HG03139 (cell line): Measurements from ENCODE around the gene OTX1.

Experiments used
- ATAC-seq: cut with Tn5 transposase; IDR thresholded peaks from one replicate; pipeline ENCODE4 v1.9.1; 2021; ENCODE audit not compliant: unreplicated experiment

Gene OTX1

DNA sequence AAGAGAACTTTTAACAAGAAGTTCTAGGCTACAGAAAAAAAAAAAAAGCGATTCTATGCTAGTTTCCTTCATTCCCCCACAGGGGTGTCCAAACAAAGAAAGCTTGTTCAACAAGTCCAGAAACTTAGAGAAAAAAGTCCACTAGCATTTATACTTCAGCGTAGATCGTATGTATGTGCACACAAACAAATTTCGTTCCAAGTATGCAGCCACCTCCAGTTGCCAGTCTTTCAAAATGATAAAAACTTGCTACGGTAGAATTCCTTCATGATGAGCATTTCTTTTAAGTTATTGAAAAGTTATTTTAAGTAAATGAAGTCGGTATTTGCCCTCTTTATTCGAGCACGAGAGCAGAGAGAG lies 3.7 kb upstream of the OTX1 start:
- ATAC-seq: no peak

DNA sequence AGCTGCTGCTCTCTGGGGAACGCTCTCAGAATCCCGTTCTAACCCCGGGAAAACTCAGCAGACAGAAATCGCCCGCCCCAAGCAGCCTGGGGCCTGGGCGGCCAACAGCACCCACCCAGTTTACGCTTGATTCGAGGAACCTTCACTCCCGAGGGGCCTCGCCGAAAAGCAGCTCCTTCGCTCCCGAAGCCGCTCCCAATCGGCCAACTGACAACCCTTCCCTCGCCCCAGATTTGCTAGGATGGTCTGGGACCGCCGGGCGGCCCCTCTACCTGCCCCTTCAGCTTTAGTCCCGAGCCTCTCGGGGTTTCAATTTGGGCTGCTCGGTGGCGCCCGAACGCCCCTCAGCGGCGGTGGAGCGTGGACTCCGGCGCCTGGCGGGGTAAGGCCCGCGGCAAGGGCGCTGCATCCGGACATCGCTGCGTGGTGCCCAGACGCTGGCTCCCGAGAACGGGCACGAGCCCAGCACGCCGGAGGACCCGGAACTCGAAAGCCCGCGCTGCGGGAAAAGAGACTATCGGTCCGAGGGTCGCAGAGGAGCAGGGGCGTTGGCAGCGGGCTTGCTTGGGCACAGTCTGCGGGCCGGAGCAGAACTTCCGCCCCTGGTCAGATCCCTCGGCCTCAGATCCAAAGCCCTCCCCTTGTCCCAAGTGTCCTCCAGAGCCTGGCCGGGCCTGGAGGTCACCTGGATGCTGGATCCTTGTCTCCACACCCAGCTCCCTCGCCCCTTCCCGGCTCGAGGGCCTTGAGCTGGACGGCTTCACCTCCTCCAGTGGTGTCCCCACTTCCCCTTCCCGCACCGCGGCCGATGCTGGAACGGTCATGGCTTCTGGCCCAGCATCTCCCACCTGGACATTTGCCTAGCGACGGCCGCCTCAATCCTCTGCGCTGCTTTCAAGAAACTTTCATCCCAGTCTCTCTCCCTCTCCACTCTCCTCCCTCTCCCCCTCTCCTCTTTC lies 3.0 kb upstream of the OTX1 start:
- ATAC-seq: no peak

DNA sequence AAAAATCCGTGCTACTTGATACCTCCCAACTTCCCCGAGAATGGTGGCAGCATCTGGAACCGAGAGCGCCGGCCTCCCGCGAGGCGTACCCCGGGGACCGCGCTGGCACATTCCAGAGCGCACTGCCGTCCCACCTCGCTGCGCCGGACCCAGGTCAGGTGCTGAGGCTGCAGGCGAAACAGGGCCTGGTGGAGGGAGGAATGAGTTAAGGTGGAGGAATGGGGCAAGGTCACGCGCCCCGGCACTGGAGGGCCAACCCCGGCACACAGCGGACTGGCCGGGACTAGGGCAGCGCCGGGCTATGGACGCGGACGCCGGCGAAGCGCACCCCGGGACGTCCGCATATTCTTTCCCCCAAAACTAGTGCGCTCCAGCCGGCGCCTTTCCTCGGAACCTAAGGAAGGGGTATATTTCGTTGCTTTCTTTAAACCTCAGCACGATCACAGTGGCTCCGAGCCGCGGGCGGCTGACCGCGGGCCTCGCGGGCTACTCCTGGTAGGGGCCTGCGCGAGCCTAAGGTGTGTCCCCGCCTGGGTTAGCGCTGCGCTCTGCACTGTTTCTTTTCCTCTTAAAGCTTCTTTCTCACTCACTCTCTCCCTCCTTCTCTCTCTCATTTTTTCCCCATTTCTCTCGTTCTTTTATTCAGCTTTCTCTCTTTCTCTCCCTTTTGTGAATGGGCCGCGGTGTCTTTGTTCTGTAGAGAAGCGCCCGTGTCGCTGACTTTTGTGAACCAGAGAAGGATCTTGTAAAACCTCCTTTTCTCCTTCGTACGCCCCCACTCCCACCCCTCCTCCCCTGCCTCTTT lies 2.1 kb upstream of the OTX1 start:
- no peak for ATAC-seq

DNA sequence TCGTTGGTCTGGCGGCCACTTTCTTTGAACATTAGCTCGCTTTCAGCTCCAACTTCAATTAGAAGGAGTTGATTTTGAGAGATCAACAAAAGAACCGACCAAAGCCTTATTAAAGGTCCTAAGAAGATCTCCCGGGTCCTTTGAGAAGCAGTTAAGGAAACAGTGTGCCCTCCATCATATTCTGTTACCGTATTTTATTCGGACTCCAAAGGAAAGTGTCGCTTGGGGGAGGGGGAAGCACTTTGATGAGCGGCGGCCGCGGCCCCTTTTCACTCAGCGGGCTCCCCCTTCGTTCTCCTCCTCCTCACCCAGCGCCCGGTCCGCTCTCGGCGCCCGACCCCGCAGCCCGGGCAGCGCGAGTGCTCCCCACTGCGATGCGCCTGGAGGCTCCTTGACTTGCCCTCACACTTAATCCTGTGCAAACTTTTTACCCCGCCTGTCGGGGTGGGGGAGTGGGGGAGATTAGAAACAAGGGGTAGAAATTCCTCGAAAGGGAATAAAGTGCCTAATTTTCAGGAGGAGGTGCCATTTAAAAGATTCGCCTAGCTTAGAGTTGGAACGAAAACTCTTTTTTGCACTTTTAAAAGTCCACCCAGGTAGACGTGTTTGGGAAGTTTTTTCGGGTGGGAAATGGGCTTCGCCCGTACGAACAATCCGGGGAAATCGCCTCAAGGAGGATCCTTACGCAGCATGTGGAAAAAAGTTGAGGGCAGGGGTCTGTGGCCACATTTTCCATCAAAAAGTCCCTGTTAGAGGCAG lies 1.2 kb upstream of the OTX1 start:
- no peak for ATAC-seq

DNA sequence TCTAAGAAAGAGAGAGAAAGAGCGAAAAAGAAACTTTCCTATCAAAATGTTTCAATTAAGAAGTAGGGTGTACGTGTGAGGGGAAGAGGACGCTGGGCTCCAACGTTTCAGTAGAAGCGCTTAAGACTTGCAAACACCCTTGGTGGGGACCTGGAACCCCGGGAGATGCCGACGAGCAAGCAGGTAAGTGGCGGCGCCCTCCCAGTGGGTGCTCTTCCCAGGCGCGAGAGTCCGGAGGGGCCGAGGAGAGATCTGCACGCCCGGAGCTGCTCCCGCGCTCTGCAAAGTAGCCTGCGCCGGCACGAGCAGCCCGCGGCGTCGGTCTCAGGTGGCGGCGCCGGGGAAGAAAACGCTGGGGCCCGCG lies 678 bp upstream of the OTX1 start:
- no peak for ATAC-seq

DNA sequence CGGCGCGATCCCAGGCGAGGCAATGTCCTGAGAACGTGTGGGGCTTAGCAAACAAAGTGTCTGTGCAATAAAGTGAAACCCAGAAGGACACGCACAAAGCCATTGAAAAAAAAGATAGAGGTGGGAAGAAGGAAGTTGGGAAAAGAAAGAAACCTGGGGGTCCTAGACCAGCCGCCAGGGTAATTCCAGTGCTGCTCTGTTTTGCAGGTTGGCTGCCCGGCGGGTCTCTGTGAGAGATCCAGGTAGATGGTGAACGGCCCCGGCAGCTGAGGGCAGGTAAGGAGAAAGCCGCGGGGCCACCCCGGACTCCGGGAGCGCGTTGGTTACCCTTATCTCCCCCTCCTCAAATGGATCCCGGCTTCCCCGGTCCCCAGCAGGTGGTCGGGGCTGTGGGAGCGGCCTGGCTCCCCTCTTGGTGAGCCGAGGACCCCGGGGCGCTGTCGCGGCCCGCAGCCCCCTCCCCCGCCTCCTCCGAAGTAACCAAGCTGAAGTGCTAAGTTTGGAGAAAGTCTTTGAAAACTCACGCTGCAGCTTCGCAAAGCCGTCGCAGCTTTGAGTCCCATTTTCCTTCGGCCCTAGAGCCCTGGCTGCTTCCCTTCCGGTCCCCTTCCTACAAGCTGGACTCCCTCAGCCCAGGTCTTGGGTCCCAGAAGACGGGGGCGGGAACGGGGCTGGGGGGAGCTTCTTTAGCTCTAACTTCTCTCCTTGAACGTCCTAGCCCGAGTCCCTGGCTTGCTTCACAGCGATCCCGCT lies 588 bp downstream of the OTX1 start:
- ATAC-seq: no peak

DNA sequence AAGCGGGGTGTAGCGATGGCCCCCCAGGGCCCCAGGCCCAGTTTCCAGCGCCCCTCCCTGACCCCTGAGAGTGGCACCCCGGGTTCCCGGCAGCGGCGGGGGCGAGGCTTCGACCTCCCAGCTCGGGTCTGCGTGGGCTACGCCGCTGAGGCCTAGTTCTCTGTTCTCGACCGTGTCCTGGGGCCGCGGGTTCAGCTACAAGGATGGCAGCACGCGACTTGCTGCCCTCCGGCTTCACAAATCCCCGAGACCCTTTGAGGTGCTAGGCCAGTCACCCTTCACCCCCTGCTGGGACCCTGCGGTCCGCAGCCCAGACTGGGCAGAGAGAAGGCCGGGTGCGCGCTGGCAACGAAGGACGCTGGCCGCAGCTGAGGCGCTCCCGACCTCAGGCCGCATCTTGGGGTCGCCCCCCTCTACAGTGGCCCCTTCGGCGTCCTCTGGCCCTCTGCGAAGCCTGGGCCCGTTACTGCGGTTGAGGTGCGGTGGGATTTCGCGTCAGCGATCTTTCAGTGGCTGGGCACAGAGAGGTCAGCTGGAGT lies 1.2 kb downstream of the OTX1 start:
- no peak for ATAC-seq

DNA sequence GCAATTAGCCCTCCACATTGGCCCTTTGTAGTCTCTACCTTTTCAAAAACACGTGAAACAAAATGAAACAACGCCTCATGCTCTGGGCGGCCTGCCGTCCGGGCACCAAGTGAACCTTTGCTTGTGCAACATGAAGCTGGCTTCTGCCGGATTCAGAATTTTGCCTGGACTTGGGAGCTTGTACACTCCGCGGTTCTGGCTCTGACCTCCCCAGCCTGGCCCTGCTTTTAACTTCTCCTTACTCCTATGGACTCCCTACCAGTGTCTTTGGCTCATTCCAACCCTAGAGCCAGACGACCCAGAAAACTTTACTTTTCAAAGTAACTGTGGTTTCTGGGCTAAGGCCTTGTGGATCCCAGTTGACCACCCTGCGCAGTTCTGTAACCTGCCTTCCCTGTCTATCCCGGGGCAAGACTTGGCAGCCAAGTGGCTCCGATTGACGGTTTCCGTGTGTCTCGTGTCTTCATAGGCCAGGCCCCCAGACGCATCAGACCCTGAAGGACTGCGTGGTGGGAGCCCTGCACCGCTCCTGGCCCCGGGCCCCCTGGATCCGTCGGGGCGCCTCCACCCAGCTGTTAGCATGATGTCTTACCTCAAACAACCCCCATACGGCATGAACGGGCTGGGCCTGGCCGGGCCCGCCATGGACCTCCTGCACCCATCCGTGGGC lies 1.9 kb downstream of the OTX1 start:
- no peak for ATAC-seq

DNA sequence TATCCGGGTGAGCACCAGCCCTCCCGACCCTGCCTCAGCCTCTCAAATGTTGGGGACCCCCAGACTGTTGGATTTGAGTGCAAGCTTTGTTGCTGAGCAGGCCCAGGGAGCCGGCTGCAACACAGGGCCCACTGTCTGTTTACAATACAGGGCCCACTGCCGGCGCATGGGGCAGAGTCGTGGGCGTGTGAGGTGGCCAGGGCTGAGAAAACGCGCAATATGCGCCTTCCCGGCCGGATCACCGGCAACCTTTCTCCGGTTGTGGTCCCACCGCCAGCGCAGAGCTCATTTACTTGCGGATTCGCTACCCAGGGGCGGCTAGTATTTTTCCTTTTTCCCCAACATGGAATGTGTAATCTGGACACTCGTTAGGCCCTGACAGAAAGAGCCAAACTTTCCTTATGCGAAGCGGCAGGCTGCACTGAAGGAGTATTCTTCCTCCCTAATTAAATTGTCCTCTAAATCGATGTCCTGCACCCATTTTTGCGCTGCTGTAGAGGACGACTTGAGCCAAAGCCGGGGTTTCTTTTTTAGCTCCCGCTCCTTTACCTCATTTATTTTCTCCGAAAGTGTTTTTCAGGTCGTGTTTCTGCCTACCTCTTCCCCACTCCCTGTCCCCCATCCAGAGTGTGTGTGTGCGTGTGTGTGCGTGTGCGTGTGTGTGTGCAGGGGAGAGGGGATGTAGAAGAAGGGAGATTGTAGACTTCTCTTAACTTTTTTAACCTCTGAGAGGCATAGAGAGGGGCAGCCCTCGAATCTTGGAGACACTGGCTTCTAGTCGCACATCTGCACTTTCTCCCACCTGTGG lies 2.7 kb downstream of the OTX1 start:
- no peak for ATAC-seq

DNA sequence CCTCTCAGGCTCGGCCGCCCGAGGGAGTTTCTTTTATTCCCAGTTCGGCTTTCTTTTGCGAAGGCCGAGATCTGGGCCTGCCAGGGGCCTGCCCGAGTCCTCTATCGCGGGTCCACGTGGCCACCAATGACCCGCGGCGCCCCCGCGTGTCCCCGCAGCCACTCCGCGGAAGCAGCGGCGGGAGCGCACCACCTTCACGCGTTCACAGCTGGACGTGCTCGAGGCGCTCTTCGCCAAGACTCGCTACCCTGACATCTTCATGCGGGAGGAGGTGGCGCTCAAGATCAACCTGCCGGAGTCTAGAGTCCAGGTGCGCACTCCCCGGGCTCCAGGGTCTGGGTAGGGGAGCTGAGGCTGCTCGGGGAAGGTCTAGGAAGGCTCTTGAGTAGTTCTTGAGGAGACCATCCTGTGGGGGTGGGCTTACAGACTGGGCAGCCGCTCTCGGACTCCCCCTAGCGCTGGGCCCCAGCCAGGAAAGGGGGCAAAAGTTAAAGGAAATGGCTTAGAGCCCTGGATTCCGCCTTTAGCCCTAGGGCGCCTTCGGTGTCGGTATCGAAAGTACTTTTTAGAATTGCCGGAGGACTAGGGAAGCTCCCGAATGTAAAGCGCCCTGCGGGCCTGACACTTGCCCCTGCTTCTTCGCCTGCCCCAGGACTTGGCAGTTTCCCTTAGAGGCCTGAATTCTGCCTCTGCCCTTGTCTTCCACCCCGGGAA lies 3.4 kb downstream of the OTX1 start:
- ATAC-seq: no peak

DNA sequence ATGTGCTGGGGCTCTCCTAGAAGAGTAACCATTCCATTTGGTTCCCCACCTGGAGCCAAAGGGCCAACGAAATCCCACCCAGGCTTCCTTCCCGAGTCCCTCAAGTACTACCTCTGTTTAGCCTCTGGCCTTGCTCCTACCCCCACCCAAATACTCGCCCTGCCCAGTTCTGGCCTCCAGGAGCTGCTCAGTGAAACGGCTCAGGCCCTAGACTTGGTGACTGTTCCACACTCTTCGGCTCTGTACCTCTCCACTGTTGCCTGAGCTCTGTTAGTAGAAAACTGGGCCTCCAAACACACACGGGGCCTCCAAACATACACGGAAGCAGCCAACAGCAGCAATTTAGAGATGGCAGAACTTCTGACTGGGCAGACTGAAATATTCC lies 4.2 kb downstream of the OTX1 start:
- no peak for ATAC-seq

DNA sequence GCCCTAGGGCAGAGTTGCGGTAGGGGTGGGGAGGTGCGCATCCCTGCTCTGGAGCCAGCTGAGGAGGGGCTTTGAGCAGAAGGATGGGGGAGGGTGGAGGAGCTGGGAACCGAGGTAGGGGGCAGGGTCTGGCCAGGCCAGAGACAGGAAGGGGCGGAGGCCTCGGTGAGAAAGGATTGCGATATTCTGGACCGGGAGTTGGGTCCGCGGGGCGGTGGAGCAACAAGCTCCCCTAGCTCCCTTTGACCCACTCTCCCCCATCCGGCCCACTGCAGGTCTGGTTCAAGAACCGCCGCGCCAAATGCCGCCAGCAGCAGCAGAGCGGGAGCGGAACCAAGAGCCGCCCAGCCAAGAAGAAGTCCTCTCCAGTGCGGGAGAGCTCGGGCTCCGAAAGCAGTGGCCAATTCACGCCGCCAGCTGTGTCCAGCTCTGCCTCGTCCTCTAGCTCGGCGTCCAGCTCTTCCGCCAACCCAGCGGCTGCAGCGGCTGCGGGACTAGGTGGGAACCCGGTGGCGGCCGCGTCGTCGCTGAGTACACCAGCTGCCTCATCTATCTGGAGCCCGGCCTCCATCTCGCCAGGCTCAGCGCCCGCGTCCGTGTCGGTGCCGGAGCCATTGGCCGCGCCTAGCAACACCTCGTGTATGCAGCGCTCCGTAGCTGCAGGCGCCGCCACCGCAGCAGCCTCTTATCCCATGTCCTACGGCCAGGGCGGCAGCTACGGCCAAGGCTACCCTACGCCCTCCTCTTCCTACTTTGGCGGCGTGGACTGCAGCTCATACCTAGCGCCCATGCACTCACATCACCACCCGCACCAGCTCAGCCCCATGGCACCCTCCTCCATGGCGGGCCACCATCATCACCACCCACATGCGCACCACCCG lies 4.8 kb downstream of the OTX1 start:
- no peak for ATAC-seq

DNA sequence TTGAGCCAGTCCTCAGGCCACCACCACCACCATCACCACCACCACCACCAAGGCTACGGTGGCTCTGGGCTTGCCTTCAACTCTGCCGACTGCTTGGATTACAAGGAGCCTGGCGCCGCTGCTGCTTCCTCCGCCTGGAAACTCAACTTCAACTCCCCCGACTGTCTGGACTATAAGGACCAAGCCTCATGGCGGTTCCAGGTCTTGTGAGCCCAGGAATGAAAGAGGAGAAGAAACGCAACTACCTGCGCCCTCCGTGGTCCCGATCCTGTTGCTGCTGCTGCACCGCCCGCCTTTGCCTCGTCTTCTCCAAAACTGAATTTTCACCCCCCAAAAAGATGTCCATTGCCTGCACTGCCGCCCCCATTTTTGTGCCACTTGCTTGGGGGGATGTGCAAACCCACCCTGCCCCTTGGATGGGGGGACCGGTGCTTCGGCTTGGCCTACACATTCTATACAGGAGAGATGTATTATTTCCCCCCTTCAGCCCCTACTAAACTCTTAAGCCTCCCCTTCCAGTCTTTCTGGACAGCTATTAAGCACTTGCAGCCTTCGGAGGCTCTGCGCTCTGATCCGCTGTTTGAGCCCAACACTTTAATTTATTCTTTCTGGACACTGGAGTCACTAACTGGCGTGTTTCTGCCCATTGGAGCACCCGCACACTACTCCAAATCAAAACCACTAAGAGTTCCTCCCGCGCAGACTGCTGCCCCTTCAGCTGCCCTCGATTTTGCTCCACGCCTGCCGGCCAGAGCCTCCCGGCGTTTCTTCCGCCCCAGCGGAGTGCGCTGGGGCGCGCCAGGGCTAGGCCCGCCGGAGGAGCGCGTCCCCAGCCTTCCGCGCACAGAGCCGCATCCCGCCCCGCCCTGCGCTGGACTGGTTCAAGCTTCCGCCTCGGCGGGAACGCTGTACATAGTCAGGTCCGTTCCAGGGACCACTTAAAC lies 5.7 kb downstream of the OTX1 start:
- no peak for ATAC-seq

DNA sequence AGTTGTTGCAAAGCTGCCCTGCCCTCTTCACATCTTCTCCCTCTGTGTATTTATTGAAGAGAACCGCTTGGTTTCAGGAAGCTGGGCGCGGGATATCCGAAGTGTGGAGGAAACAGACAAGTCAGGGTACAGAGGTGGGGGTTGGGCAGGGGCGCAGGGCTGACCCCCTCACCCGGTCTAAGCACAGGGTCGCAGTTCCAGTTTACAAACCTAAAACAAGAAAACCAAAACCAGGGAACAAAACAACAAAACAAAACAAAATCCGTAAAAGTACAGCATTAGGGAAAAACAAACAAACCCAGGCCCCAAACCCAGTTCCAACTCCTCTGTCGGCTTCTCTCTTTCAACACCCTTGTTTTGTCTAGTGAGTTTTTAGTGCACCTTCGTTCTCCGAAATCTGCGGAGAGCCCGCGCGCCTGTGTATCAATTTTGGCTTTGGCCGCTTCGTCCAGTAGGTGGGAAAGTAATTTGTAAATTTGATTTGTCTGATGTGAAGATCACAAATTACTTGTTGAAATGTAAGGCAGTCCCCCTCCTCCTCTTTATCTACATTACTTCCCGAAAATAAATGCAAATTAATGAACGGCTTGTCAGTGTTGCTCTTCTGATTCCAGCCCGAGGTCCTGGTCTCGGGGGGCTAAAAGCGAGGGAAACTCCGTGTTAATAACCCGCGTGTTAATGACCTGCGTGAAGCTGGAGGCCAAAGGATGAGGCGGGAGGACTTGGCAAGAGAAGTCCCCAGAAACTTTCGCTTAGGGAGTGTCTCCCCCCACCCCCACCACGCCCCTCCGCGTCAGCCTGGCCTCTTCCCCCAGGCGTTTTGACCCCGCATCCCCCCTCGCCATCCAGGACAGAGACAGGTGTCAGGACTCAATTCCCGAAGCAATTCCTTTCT lies 6.9 kb downstream of the OTX1 start:
- no peak for ATAC-seq

DNA sequence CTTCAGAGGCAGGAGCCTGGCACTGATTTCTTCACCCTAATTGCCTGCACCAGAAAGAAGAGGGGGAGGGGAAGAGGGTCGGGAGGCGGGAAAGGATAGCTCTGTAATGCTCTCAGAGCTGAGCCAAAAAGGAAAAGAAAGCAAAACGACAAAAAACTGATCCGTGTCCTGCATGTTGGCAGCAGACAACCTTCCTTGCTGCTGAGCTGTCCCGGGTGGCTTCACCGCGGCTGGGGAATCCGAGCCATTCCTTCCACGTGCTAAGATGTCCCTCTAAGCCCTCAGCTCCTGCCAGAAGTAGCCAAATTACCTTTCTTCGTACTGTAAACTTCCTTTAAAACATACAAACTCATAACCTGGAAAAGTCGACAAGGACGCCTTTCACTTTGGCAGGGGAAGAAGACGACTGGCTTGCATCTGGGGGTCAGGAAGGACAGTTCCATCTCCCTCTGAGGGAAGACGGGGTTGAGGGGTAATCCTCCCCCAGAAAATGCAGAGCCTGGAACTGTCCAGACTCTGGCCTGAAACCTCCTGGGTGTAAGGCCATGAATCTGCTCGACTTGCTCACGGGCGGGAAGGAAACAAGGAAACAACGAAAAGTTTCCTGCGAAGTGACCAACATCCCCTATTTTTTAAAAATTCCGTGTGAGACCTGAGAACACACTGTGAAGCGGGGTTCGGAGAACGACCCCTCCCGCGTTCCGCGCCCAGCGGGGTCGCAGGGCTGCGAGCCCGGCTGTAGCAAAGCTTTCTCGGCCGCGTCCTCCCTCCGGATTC lies 7.7 kb downstream of the OTX1 start:
- ATAC-seq: no peak
